NCI-H524 treated with DMSO at 0.1 percent for 48 hours (cell line): ENCODE results near the gene IGF2BP3.
"Not testable (repeated sequence)": the region's sequence is repeated elsewhere in the genome, so short reads cannot be mapped to it uniquely, and the experiment has no call there.

Source experiments
- DNase-seq: peaks from one replicate; lab custom pipeline; 2025; lab: John Stamatoyannopoulos, UW

The IGF2BP3 gene

GRCh38 chr7:23470330-23471105 lies at the start of gene IGF2BP3:
Gene IGF2BP3 (minus strand): TSS chr7:23470491. CDS start chr7:23470110, 381 bp downstream.
- DNase-seq = peak; percentile 92

GRCh38 chr7:23514755-23515154 lies 44.5 kb upstream of the IGF2BP3 start:
- no peak for DNase-seq

- not testable (repeated sequence) for DNase-seq
Measured at GRCh38 chr7:23513746-23514145, 43.5 kb upstream of the IGF2BP3 start.

GRCh38 chr7:23494009-23494408 lies 23.7 kb upstream of the IGF2BP3 start:
- no peak for DNase-seq

GRCh38 chr7:23491502-23491901 lies 21.2 kb upstream of the IGF2BP3 start:
- DNase-seq = no peak

GRCh38 chr7:23490357-23491135 lies 20.3 kb upstream of the IGF2BP3 start:
- no peak for DNase-seq

- DNase-seq = not testable (repeated sequence)
Measured at GRCh38 chr7:23488714-23489113, 18.4 kb upstream of the IGF2BP3 start.

GRCh38 chr7:23487670-23488069 lies 17.4 kb upstream of the IGF2BP3 start:
- no peak for DNase-seq

GRCh38 chr7:23486002-23486773 lies 15.9 kb upstream of the IGF2BP3 start:
- DNase-seq = no peak

- no peak for DNase-seq
Measured at GRCh38 chr7:23482686-23483085, 12.4 kb upstream of the IGF2BP3 start.

GRCh38 chr7:23477962-23478866 lies 7.9 kb upstream of the IGF2BP3 start:
- no peak for DNase-seq

- no peak for DNase-seq
Measured at GRCh38 chr7:23477157-23477499, 6.8 kb upstream of the IGF2BP3 start.

GRCh38 chr7:23476286-23477156 lies 6.2 kb upstream of the IGF2BP3 start:
- no peak for DNase-seq

GRCh38 chr7:23475576-23475839 lies 5.2 kb upstream of the IGF2BP3 start:
- no peak for DNase-seq

GRCh38 chr7:23474829-23475575 lies 4.7 kb upstream of the IGF2BP3 start:
- DNase-seq = no peak

- peak; percentile 97 for DNase-seq
Measured at GRCh38 chr7:23474094-23474828, 4.0 kb upstream of the IGF2BP3 start.

GRCh38 chr7:23473844-23474093 lies 3.5 kb upstream of the IGF2BP3 start:
- no peak for DNase-seq

GRCh38 chr7:23472956-23473843 lies 2.9 kb upstream of the IGF2BP3 start:
- no peak for DNase-seq

GRCh38 chr7:23472556-23472955 lies 2.3 kb upstream of the IGF2BP3 start:
- no peak for DNase-seq
